ENCODE data around the gene LEAP2.

LEAP2 gene

GRCh38 chr5:132868754-132869153, 4.7 kb upstream of the LEAP2 start:
- TF ChIP-seq, protein P1, sequence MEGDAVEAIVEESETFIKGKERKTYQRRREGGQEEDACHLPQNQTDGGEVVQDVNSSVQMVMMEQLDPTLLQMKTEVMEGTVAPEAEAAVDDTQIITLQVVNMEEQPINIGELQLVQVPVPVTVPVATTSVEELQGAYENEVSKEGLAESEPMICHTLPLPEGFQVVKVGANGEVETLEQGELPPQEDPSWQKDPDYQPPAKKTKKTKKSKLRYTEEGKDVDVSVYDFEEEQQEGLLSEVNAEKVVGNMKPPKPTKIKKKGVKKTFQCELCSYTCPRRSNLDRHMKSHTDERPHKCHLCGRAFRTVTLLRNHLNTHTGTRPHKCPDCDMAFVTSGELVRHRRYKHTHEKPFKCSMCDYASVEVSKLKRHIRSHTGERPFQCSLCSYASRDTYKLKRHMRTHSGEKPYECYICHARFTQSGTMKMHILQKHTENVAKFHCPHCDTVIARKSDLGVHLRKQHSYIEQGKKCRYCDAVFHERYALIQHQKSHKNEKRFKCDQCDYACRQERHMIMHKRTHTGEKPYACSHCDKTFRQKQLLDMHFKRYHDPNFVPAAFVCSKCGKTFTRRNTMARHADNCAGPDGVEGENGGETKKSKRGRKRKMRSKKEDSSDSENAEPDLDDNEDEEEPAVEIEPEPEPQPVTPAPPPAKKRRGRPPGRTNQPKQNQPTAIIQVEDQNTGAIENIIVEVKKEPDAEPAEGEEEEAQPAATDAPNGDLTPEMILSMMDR (IDR thresholded peaks at IDR 0.05; ENCODE audit: low read depth, low read length, missing control alignments), result no peak
- no peak overlapping the region for H3K4me3 ChIP-seq (replicated peaks; ENCODE audit: low read depth, low read length)
- DNase-seq (ENCODE audit: extremely low read depth, low read depth), result no peak

GRCh38 chr5:132870801-132871200, 2.7 kb upstream of the LEAP2 start:
- H3K4me3 ChIP-seq (replicated peaks; ENCODE audit: low read depth, low read length), result no peak overlapping the region
- no peak for DNase-seq (ENCODE audit: extremely low read depth, low read depth)
- TF ChIP-seq, protein P1 (IDR thresholded peaks at IDR 0.05; ENCODE audit: low read depth, low read length, missing control alignments), result no peak

DNA sequence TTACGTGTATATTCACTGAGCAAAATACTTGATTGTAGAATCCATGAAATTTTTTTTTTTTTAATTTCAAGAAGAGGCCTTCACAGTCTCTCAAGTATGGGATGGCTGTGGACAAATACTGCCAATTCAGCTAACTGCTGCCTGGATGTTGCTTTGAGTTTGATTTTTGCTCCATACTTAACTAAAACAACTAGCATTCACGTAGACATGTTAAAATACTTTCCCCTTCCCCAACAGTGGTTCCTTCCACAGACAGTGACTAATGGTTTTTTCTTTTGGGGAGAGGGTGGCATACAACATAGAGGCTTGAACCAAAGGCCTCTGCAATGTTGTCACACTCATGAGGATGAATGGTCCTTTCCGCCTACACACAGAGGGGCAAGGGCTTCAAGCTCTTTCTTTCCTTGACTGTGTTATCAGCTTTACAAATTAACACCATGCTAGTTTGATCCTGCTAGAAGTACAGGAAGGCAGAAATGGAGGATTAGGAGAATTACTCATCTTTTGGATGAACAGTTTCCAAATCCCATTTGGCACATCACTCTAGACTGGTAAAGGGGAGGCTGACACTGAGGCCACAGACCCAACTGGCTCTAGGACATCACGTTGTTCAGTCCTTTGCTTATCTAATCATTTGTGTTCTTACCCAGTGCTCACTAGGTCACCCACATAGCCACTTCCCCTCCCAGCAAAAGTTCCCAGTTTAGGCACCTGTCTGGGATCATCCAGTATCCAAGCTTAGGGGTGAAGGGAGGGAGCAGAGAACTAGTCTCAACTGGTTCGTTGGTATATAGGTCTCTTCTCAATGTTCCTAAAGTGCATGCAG, 1.8 kb upstream of the LEAP2 start:
- DNase-seq (ENCODE audit: extremely low read depth, low read depth), result no peak
- TF ChIP-seq, protein P1 (IDR thresholded peaks at IDR 0.05; ENCODE audit: low read depth, low read length, missing control alignments), result no peak
- no peak overlapping the region for H3K4me3 ChIP-seq (replicated peaks; ENCODE audit: low read depth, low read length)

DNA sequence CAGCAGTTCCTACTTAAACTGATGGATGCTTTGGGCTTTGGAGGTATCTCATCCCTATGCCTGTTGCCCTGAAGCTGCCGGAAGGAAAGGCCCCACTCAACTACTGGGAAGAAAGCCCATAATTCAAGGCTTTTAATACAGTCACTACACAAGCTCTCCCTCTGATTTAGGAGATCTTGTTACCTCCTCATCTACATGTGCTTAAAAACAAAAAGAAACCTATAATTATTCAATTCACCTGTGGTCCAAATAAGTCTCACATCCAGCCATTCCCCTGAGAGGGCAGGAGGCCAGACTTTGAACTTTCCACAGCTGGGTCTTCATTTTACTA, 715 bp upstream of the LEAP2 start:
- DNase-seq (ENCODE audit: extremely low read depth, low read depth), result no peak
- TF ChIP-seq, protein P1 (IDR thresholded peaks at IDR 0.05; ENCODE audit: low read depth, low read length, missing control alignments), result no peak
- H3K4me3 ChIP-seq (replicated peaks; ENCODE audit: low read depth, low read length), result no peak overlapping the region

DNA sequence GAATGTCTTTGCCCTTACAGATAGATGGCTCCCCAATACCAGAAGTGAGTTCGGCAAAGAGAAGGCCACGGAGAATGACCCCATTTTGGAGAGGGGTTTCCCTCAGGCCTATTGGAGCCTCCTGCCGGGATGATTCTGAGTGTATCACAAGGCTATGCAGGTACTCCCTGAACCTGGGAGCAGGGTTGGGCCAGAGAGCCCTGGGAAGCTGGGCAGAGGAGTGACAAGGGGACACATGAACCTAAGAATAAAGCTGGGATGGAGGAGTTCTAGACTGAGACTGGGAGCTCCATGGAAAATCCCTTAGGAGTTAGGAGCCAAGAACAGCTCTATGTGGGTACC, 433 bp downstream of the LEAP2 start:
- DNase-seq (ENCODE audit: extremely low read depth, low read depth), result no peak
- H3K4me3 ChIP-seq (replicated peaks; ENCODE audit: low read depth, low read length), result no peak overlapping the region
- TF ChIP-seq, protein P1 (IDR thresholded peaks at IDR 0.05; ENCODE audit: low read depth, low read length, missing control alignments), result no peak

GRCh38 chr5:132876020-132876759, 2.7 kb downstream of the LEAP2 start:
- TF ChIP-seq, protein P1 (IDR thresholded peaks at IDR 0.05; ENCODE audit: low read depth, low read length, missing control alignments), result no peak
- no peak overlapping the region for H3K4me3 ChIP-seq (replicated peaks; ENCODE audit: low read depth, low read length)
- DNase-seq (ENCODE audit: extremely low read depth, low read depth), result no peak

Data from HFF-Myc (cell line).